Activated CD8-positive, alpha-beta T cell treated with anti-CD3 and anti-CD28 coated beads for 36 hours (primary cell): ENCODE results near the gene VTN. TPM values are rescaled to one million over a fixed set of nuclear protein-coding genes. Genes with fewer than 3 reads are reported as not detected.

Experiments
- ATAC-seq: fragments of 200-7000 bp; cut with Tn5 transposase; one replicate; pipeline ENCODE4 v1.10.0; 2021; ENCODE audit warnings: mild to moderate bottlenecking, moderate library complexity
- CTCF ChIA-PET: fragments of 350-600 bp; sonication (Branson Sonifier 250); formaldehyde crosslinking; loops from one replicate; lab custom pipeline; 2021; ENCODE audit warnings: antibody characterized with exemption; lab: Charles Lee
- POLR2A ChIA-PET: fragments of 350-600 bp; sonication (Branson Sonifier 250); formaldehyde crosslinking; loops from one replicate; lab custom pipeline; 2021; ENCODE audit warnings: antibody characterized with exemption; lab: Charles Lee
- DNase-seq: peaks from one replicate; pipeline ENCODE4 v3.0.0-alpha.2; 2020
- H3K27ac Mint-ChIP-seq: one replicate; pipeline ENCODE4 v1.8.0; 2021; ENCODE audit warnings: mild to moderate bottlenecking, mixed read lengths
- H3K27me3 Mint-ChIP-seq: one replicate; pipeline ENCODE4 v1.8.0; 2021; ENCODE audit warnings: mixed read lengths
- H3K36me3 Mint-ChIP-seq: one replicate; pipeline ENCODE4 v1.8.0; 2021; ENCODE audit warnings: low read depth, mixed read lengths
- H3K4me1 Mint-ChIP-seq: one replicate; pipeline ENCODE4 v1.8.0; 2021; ENCODE audit warnings: low read depth, mixed read lengths
- H3K4me3 Mint-ChIP-seq: one replicate; pipeline ENCODE4 v1.8.0; 2021; ENCODE audit warnings: mild to moderate bottlenecking, moderate library complexity, mixed read lengths
- H3K9me3 Mint-ChIP-seq: one replicate; pipeline ENCODE4 v1.8.0; 2021; ENCODE audit warnings: mixed read lengths
- intact Hi-C: fragments of 100-400 bp; cut with micrococcal nuclease; formaldehyde crosslinking; loops from one replicate; pipeline ENCODE4 v1.10.0; 2022
- total RNA-seq, 2 experiments: library from RNA; stranded (reverse); gene quantifications; one replicate each; pipeline ENCODE4 v1.2.3, GENCODE V29; 2021
- TF ChIP-seq, protein P1 (sequence below): fragments of 200-600 bp; IDR thresholded peaks from one replicate; pipeline ENCODE4 v1.8.0; 2022; ENCODE audit warnings: antibody characterized with exemption, mild to moderate bottlenecking

The VTN gene
- total RNA-seq, 2 experiments from 2014 or later: 0.11 TPM; not detected in 1

DNA sequence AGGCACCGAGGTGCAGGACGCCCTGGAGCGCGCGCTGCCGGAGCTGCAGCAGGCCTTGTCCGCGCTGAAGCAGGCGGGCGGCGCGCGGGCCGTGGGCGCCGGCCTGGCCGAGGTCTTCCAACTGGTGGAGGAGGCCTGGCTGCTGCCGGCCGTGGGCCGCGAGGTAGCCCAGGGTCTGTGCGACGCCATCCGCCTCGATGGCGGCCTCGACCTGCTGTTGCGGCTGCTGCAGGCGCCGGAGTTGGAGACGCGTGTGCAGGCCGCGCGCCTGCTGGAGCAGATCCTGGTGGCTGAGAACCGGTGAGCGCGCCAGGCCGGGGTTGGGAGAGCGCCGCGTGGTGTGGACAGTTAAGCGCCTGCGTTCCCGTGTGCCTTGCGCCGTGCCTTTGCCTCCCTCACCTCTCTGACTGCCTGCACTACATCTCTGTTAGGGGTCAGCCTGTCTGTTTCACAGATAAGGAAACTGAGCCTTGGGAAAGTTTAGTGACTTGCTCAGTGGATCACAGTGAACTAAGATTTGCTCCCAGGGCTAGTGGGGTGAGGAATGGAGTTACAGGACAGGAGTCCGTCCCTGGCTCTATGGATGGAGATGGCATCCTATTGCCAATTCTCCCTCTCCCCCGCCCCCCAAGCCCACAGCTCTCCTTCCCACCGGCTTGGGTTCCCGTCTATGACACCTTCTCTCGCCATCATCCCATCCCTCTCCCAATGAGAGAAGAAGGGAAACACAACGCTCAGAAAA, 2.3 kb upstream of the VTN start:
- Mint-ChIP-seq H3K9me3 (no peaks in the 10 kb centered on the region), H3K4me3 (peak overlapping the region; percentile 84), H3K4me1 (peaks cover 20% of the 10 kb centered on the region), H3K27me3 (no peaks in the 10 kb centered on the region), H3K27ac (peak overlapping the region; percentile 66), H3K36me3 (peaks cover 10% of the 10 kb centered on the region)
- CTCF ChIA-PET: interaction anchor here (0.9 to 1.7 kb wide), 2 partner anchors 12 to 44 kb away, joined by 4 read pairs; no protein-coding TSS in a partner anchor
- intact Hi-C loops: no loop called here
- TF ChIP-seq, protein P1, sequence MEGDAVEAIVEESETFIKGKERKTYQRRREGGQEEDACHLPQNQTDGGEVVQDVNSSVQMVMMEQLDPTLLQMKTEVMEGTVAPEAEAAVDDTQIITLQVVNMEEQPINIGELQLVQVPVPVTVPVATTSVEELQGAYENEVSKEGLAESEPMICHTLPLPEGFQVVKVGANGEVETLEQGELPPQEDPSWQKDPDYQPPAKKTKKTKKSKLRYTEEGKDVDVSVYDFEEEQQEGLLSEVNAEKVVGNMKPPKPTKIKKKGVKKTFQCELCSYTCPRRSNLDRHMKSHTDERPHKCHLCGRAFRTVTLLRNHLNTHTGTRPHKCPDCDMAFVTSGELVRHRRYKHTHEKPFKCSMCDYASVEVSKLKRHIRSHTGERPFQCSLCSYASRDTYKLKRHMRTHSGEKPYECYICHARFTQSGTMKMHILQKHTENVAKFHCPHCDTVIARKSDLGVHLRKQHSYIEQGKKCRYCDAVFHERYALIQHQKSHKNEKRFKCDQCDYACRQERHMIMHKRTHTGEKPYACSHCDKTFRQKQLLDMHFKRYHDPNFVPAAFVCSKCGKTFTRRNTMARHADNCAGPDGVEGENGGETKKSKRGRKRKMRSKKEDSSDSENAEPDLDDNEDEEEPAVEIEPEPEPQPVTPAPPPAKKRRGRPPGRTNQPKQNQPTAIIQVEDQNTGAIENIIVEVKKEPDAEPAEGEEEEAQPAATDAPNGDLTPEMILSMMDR: no peak
- ATAC-seq (no peak), DNase-seq (peak; percentile 43)
- POLR2A ChIA-PET: interaction anchor here (0.6 to 4.8 kb wide), 5 partner anchors 12 to 191 kb away, joined by 3 to 22 read pairs (median 4); partner anchors contain the start of genes POLDIP2 and TNFAIP1

DNA sequence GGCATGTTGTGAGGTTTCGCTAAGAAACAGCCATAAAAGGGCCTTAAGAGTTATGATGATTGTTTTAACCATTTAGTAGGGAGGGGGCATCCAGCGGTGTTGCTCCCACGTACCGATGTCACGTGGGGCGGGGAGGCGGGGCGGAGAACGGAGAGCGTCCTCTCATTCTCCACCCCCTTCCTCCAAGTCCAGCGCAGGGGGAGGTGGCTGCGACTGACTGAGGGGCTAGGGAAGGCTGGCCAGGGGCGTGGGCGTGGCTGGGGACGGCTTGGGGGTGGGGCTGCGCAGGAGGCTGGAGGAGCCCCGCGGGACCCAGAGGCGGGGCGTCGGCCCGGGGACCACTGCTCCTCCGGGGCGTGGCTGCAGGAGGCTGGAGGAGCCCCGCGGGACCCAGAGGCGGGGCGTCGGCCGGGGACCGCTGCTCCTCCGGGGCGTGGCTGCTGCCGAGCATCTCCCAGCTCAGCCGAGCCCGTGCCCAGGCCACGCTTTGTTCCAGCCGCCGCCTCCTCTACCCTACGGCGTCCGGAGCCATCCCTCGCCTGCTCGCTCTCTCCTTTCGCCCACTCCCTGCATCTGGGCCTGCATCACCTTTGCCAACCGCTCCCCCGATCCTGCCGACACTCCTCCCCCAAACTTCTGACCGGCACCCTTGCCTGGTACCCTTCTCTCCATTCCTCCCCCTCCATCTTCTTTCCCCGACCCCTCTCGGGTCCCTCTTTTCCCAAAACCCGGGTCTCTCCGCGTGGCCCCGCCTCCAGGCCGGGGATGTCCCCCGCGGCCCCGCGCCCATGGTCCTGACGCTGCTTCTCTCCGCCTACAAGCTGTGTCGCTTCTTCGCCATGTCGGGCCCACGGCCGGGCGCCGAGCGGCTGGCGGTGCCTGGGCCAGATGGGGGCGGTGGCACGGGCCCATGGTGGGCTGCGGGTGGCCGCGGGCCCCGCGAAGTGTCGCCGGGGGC, 1.4 kb upstream of the VTN start, which contains the start of gene SARM1:
SARM1 (plus strand) TSS at position 450 of the 958 bp plus-strand sequence; CDS start at position 789, 339 bp downstream.
- peak; percentile 95 for ATAC-seq
- Mint-ChIP-seq H3K4me1 (peaks cover 20% of the 10 kb centered on the region), H3K27ac (peak within 1 kb of the TSS; percentile 86), H3K27me3 (no peaks in the 10 kb centered on the region), H3K4me3 (peak within 1 kb of the TSS; percentile 84), H3K9me3 (no peaks in the 10 kb centered on the region), H3K36me3 (peaks cover 9% of the 10 kb centered on the region)
- peak; percentile 97 for DNase-seq
- intact Hi-C loops: no loop called here
- TF ChIP-seq, protein P1: no peak
- POLR2A ChIA-PET: interaction anchor here (0.6 to 5.5 kb wide), 6 partner anchors 9 to 190 kb away, joined by 3 to 35 read pairs (median 6); partner anchors contain the start of gene POLDIP2
- CTCF ChIA-PET: interaction anchor here (1.4 to 1.7 kb wide), 2 partner anchors 13 to 43 kb away, joined by 3 to 4 read pairs; no protein-coding TSS in a partner anchor

DNA sequence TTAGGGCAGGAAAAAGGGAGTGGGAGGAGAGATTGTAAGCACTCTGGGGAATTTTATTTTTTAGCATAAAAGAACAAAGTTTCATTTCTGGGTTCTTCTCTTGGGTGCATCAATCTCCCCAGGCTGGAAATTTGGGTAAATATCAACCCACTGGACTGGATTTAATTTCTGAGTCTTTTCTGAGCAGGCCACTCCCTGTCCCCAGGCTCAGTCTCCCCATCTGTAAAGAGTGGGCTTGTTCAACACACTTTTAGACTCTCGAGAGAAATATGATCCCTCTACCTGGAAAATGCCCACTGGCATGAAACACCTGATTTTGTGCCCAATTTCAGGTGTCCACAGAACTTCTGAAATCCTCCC, 617 bp upstream of the VTN start:
- CTCF ChIA-PET: interaction anchor here (1.4 to 1.7 kb wide), 2 partner anchors 14 to 44 kb away, joined by 3 to 4 read pairs; no protein-coding TSS in a partner anchor
- no peak for ATAC-seq
- peaks cover 20% of the 10 kb centered on the region for H3K4me1 Mint-ChIP-seq
- POLR2A ChIA-PET: interaction anchor here (1.5 to 5.5 kb wide), 3 partner anchors 9 to 17 kb away, joined by 3 to 35 read pairs (median 5); partner anchors contain the start of gene POLDIP2
- no peaks in the 10 kb centered on the region for H3K9me3 Mint-ChIP-seq
- peaks cover 9% of the 10 kb centered on the region for H3K36me3 Mint-ChIP-seq
- DNase-seq: no peak
- H3K27ac Mint-ChIP-seq: peak overlapping the region; percentile 86
- peak overlapping the region; percentile 84 for H3K4me3 Mint-ChIP-seq
- no peaks in the 10 kb centered on the region for H3K27me3 Mint-ChIP-seq
- intact Hi-C loops: no loop called here
- TF ChIP-seq, protein P1: no peak

DNA sequence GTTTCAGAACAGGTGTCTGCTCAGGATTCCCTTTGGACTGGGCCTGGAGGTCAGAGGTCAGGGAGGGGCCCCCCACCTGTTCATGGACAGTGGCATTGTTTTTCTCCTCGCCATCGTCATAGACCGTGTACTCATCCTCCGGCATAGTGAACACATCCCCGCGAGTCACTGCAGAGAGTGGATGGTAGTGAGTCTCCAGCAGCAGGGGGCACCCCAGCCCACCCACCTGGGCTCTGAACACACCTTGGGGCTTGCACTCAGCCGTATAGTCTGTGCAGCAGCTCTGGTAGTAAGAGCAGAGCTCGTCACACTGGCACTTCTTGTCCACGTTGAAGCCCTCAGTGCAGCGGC, 448 bp downstream of the VTN start:
- CTCF ChIA-PET: no interaction called here
- Mint-ChIP-seq H3K4me3 (no peak overlapping the region), H3K9me3 (no peaks in the 10 kb centered on the region), H3K36me3 (peaks cover 5% of the 10 kb centered on the region), H3K27ac (no peak overlapping the region), H3K4me1 (peaks cover 20% of the 10 kb centered on the region), H3K27me3 (no peaks in the 10 kb centered on the region)
- TF ChIP-seq, protein P1: no peak
- peak; percentile 27 for DNase-seq
- intact Hi-C loops: no loop called here
- POLR2A ChIA-PET: interaction anchor here (1.8 to 5.5 kb wide), 3 partner anchors 11 to 15 kb away, joined by 5 to 35 read pairs (median 5); partner anchors contain the start of gene POLDIP2
- no peak for ATAC-seq
